ENCODE results near the gene SST.
A peak's percentile ranks its signal among the peaks of the same experiment; 100 is the strongest.

SST gene

GRCh38 chr3:187629711-187630110 lies 40.5 kb downstream of the SST start:
- no peak for DNase-seq (ENCODE audit: low spot score)

- DNase-seq (ENCODE audit: low spot score) = no peak
These were observed 42.0 kb downstream of the SST start for GRCh38 chr3:187628169-187628568.

GRCh38 chr3:187626581-187626980 lies 43.6 kb downstream of the SST start:
- no peak for DNase-seq (ENCODE audit: low spot score)

- no peak for DNase-seq (ENCODE audit: low spot score)
These were observed 45.6 kb downstream of the SST start for GRCh38 chr3:187624588-187624987.

- peak; percentile 77 for DNase-seq (ENCODE audit: low spot score)
These were observed 46.8 kb downstream of the SST start for GRCh38 chr3:187623285-187623814.

- peak; percentile 58 for DNase-seq (ENCODE audit: low spot score)
These were observed 48.3 kb downstream of the SST start for GRCh38 chr3:187621881-187622280.

GRCh38 chr3:187619461-187619860 lies 50.7 kb downstream of the SST start:
- no peak for DNase-seq (ENCODE audit: low spot score)

Data from COLO829 (cell line).